Progenitor cell of endocrine pancreas (in vitro differentiated cells): Measurements from ENCODE around the gene FTO. TPM values are rescaled to one million over a fixed set of nuclear protein-coding genes. Genes with fewer than 3 reads are reported as not detected.

Source experiments
- DNase-seq: peaks from one replicate; pipeline ENCODE4 v3.0.0; 2021; ENCODE audit warnings: low spot score; ENCODE audit not compliant: unreplicated experiment
- H3K27ac Mint-ChIP-seq: 2 replicates; pipeline ENCODE4 v1.8.0; 2021; ENCODE audit warnings: mild to moderate bottlenecking, moderate library complexity, mixed read lengths
- H3K27me3 Mint-ChIP-seq: 2 replicates; pipeline ENCODE4 v1.8.0; 2021; ENCODE audit warnings: mixed read lengths
- H3K36me3 Mint-ChIP-seq: 2 replicates; pipeline ENCODE4 v1.8.0; 2022; ENCODE audit warnings: mixed read lengths; ENCODE audit not compliant: insufficient read depth
- H3K4me1 Mint-ChIP-seq: 2 replicates; pipeline ENCODE4 v1.8.0; 2021; ENCODE audit warnings: low read depth, mixed read lengths
- H3K4me3 Mint-ChIP-seq: 2 replicates; pipeline ENCODE4 v1.8.0; 2021; ENCODE audit warnings: low read depth, mild to moderate bottlenecking, moderate library complexity, mixed read lengths
- H3K9me3 Mint-ChIP-seq: 2 replicates; pipeline ENCODE4 v1.8.0; 2021; ENCODE audit warnings: low read depth, mixed read lengths
- total RNA-seq: library from RNA; stranded (reverse); gene quantifications from 2 replicates; pipeline ENCODE4 v1.2.1, GENCODE V29; 2021
- TF ChIP-seq, protein P1 (sequence below): fragments of 200-600 bp; sonication (generic); IDR thresholded peaks from one replicate; pipeline ENCODE4 v1.5.0; 2021; ENCODE audit warnings: antibody characterized with exemption, mild to moderate bottlenecking; ENCODE audit not compliant: unreplicated experiment

FTO gene
- total RNA-seq, 1 donor from 2014 or later: 78.7 TPM

GRCh38 chr16:53966821-53967571 is 263.0 kb downstream of the FTO start:
- H3K4me1 Mint-ChIP-seq: peaks cover 17% of the 10 kb centered on the region
- TF ChIP-seq, protein P1, sequence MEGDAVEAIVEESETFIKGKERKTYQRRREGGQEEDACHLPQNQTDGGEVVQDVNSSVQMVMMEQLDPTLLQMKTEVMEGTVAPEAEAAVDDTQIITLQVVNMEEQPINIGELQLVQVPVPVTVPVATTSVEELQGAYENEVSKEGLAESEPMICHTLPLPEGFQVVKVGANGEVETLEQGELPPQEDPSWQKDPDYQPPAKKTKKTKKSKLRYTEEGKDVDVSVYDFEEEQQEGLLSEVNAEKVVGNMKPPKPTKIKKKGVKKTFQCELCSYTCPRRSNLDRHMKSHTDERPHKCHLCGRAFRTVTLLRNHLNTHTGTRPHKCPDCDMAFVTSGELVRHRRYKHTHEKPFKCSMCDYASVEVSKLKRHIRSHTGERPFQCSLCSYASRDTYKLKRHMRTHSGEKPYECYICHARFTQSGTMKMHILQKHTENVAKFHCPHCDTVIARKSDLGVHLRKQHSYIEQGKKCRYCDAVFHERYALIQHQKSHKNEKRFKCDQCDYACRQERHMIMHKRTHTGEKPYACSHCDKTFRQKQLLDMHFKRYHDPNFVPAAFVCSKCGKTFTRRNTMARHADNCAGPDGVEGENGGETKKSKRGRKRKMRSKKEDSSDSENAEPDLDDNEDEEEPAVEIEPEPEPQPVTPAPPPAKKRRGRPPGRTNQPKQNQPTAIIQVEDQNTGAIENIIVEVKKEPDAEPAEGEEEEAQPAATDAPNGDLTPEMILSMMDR: no peak
- no peak for DNase-seq
- no peaks in the 10 kb centered on the region for H3K9me3 Mint-ChIP-seq
- H3K27me3 Mint-ChIP-seq: no peaks in the 10 kb centered on the region
- H3K36me3 Mint-ChIP-seq: no peaks in the 10 kb centered on the region
- H3K27ac Mint-ChIP-seq: no peak overlapping the region
- no peak overlapping the region for H3K4me3 Mint-ChIP-seq

- Mint-ChIP-seq H3K36me3 (no peaks in the 10 kb centered on the region), H3K27ac (no peak overlapping the region), H3K27me3 (no peaks in the 10 kb centered on the region), H3K4me3 (no peak overlapping the region), H3K4me1 (peaks cover 14% of the 10 kb centered on the region), H3K9me3 (no peaks in the 10 kb centered on the region)
- no peak for DNase-seq
- TF ChIP-seq, protein P1: no peak
Measured at GRCh38 chr16:53967572-53967971, 263.6 kb downstream of the FTO start.

DNA sequence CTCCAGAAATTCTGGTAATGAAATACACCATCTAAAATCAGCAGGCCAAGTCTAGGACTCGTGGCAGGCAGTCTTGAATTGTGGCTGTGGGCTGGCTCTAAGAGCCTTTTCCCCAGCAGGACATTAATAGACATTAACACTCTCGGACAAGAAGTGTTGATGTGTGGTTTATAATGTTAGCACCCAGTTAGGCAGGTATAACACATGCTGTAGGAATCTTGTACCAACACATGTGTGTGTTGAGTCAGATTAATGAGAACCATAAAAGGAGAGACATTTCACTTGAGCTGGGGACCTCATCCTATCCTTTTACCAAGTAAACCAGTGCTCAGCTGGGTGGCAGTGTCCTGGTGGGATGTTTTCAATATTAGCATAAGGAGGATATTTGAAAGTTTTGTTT is 264.5 kb downstream of the FTO start:
- peaks cover 12% of the 10 kb centered on the region for H3K4me1 Mint-ChIP-seq
- H3K36me3 Mint-ChIP-seq: no peaks in the 10 kb centered on the region
- H3K4me3 Mint-ChIP-seq: no peak overlapping the region
- H3K27ac Mint-ChIP-seq: no peak overlapping the region
- TF ChIP-seq, protein P1: no peak
- no peaks in the 10 kb centered on the region for H3K27me3 Mint-ChIP-seq
- DNase-seq: no peak
- no peaks in the 10 kb centered on the region for H3K9me3 Mint-ChIP-seq

DNA sequence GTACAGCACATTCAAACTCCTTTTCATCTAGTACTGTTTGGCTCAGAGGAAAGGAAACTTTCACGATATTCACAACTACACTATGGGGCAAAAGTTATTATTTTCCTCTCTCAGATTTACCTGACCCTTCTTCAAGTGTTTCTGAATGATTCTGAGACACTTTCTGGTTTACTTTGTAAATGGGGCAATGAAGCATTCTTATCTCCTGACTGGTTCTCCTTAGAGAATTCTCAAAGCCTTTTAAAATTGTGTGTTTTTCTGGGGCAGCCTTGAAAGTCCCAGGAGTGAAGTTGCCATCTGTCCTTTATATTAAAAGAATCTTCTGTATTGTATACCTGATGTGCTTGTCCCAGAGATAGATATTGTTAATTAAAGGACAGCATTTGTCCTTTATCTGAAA is 264.9 kb downstream of the FTO start:
- no peak overlapping the region for H3K4me3 Mint-ChIP-seq
- H3K4me1 Mint-ChIP-seq: peaks cover 12% of the 10 kb centered on the region
- H3K36me3 Mint-ChIP-seq: no peaks in the 10 kb centered on the region
- no peaks in the 10 kb centered on the region for H3K9me3 Mint-ChIP-seq
- H3K27ac Mint-ChIP-seq: no peak overlapping the region
- DNase-seq: no peak
- no peaks in the 10 kb centered on the region for H3K27me3 Mint-ChIP-seq
- TF ChIP-seq, protein P1: no peak

GRCh38 chr16:53971616-53972015 is 267.7 kb downstream of the FTO start:
- no peak for DNase-seq
- H3K27ac Mint-ChIP-seq: no peak overlapping the region
- no peak overlapping the region for H3K4me3 Mint-ChIP-seq
- peaks cover 12% of the 10 kb centered on the region for H3K4me1 Mint-ChIP-seq
- no peaks in the 10 kb centered on the region for H3K9me3 Mint-ChIP-seq
- H3K36me3 Mint-ChIP-seq: no peaks in the 10 kb centered on the region
- no peaks in the 10 kb centered on the region for H3K27me3 Mint-ChIP-seq
- TF ChIP-seq, protein P1: no peak
